ENCODE measurements around the gene ABLIM2. TPM values are rescaled to one million over a fixed set of nuclear protein-coding genes. Genes with fewer than 3 reads are reported as not detected.

The ABLIM2 gene
- total RNA-seq, 2 experiments from 2014 or later = 0.32 to 0.54 TPM

DNA sequence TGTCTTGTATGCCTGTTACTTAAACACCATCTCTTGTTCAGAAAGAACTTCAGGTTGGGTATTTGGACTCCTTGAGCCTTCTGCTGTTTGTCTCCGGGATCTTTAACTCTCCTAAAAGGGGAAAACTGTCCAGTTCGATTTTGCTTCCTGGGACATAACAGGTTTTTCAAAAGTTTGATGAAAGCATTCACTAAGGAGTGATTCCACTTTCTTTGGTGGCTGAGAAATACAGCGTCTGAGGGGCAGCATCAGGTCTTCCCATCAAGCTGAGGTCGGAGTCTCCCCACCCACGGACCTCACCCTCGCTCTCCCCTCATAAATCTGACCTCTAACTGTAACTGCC is 220.4 kb downstream of the ABLIM2 start:
- H3K9me3 Mint-ChIP-seq = no peaks in the 10 kb centered on the region
- DNase-seq = peak; percentile 42
- H3K4me1 Mint-ChIP-seq (ENCODE audit: low read depth) = peaks cover 41% of the 10 kb centered on the region
- H3K27ac Mint-ChIP-seq = peak overlapping the region; percentile 75
- TF ChIP-seq, protein P1, sequence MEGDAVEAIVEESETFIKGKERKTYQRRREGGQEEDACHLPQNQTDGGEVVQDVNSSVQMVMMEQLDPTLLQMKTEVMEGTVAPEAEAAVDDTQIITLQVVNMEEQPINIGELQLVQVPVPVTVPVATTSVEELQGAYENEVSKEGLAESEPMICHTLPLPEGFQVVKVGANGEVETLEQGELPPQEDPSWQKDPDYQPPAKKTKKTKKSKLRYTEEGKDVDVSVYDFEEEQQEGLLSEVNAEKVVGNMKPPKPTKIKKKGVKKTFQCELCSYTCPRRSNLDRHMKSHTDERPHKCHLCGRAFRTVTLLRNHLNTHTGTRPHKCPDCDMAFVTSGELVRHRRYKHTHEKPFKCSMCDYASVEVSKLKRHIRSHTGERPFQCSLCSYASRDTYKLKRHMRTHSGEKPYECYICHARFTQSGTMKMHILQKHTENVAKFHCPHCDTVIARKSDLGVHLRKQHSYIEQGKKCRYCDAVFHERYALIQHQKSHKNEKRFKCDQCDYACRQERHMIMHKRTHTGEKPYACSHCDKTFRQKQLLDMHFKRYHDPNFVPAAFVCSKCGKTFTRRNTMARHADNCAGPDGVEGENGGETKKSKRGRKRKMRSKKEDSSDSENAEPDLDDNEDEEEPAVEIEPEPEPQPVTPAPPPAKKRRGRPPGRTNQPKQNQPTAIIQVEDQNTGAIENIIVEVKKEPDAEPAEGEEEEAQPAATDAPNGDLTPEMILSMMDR (IDR thresholded peaks at IDR 0.05) = no peak
- CTCF ChIA-PET = interaction anchor here (0.7 to 4.0 kb wide), 14 partner anchors 8 to 178 kb away, joined by 3 to 22 read pairs (median 4); no protein-coding TSS in a partner anchor
- ATAC-seq = no peak
- intact Hi-C loops (cut with micrococcal nuclease) = no loop called here
- H3K27me3 Mint-ChIP-seq = peaks cover 8% of the 10 kb centered on the region
- POLR2A ChIA-PET = interaction anchor here (0.6 to 3.1 kb wide), 6 partner anchors 10 to 1264 kb away, joined by 3 to 12 read pairs (median 4); a partner anchor contains a TSS
- peaks cover 6% of the 10 kb centered on the region for H3K36me3 Mint-ChIP-seq (ENCODE audit: low read depth)
- peak overlapping the region; percentile 81 for H3K4me3 Mint-ChIP-seq

DNA sequence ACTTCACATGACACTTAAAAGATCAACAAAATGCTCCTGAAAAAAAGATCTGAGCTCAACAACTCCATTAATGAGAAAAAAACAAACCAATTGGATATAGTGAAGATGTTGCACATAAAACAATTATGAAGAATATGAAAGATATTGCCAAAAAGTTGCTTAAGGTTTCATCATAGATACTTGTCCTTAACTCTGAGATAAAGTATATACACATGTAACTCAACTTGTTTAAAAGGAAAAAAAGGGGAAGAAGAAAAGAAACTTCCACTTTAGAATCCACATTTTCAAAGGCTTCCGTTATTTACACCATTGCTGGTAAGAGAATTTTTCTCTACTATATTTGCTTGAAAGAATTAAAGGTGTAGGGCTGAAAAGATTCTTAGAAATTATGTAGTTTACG is 221.6 kb downstream of the ABLIM2 start:
- H3K4me3 Mint-ChIP-seq = peak overlapping the region; percentile 81

GRCh38 chr4:7933651-7934510 is 224.7 kb downstream of the ABLIM2 start:
- DNase-seq = no peak
- no peak for ATAC-seq
- H3K9me3 Mint-ChIP-seq = no peaks in the 10 kb centered on the region
- peaks cover 8% of the 10 kb centered on the region for H3K27me3 Mint-ChIP-seq
- peaks cover 42% of the 10 kb centered on the region for H3K4me1 Mint-ChIP-seq (ENCODE audit: low read depth)
- no peak overlapping the region for H3K4me3 Mint-ChIP-seq
- TF ChIP-seq, protein P1 (IDR thresholded peaks at IDR 0.05) = no peak
- no peak overlapping the region for H3K27ac Mint-ChIP-seq
- ChIA-PET POLR2A (no interaction called here), CTCF (interaction anchor here (1.4 kb wide), 1 partner anchor 90 kb away, joined by 4 read pairs; no protein-coding TSS in a partner anchor)
- H3K36me3 Mint-ChIP-seq (ENCODE audit: low read depth) = peaks cover 9% of the 10 kb centered on the region
- intact Hi-C loops (cut with micrococcal nuclease) = no loop called here

More for the DNA sequence above, 221.6 kb downstream of the ABLIM2 start:
- ATAC-seq (no peak), DNase-seq (no peak)
- peaks cover 9% of the 10 kb centered on the region for H3K36me3 Mint-ChIP-seq (ENCODE audit: low read depth)
- intact Hi-C loops (cut with micrococcal nuclease) = no loop called here
- CTCF ChIA-PET = interaction anchor here (1.3 to 4.0 kb wide), 7 partner anchors 9 to 132 kb away, joined by 3 to 22 read pairs (median 6); no protein-coding TSS in a partner anchor
- H3K27me3 Mint-ChIP-seq = peaks cover 8% of the 10 kb centered on the region
- POLR2A ChIA-PET = interaction anchor here (0.6 to 0.8 kb wide), 3 partner anchors 28 to 79 kb away, joined by 3 read pairs; no protein-coding TSS in a partner anchor
- TF ChIP-seq, protein P1 (IDR thresholded peaks at IDR 0.05) = no peak
- no peaks in the 10 kb centered on the region for H3K9me3 Mint-ChIP-seq
- no peak overlapping the region for H3K27ac Mint-ChIP-seq
- peaks cover 41% of the 10 kb centered on the region for H3K4me1 Mint-ChIP-seq (ENCODE audit: low read depth)

DNA sequence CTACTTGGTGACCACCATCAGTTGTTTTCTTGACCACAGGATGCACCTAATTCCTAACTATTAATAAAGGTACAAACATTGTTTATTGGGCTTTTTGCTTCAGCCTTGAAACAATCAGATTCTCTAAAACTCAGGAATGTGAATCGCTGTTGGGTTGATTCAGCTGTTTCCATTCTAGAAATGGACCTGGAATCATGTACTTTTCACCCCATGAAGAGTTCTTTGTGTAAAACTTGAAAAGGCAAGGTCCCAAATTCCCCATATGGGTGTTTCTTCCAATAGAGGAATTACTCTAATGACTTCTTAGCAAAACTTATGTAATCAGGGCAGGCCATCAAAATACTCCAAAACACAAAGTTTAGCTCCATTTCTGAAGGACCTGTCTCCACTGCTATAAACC is 226.3 kb downstream of the ABLIM2 start:
- intact Hi-C loops (cut with micrococcal nuclease) = no loop called here
- POLR2A ChIA-PET = no interaction called here
- Mint-ChIP-seq H3K36me3 (ENCODE audit: low read depth) (peaks cover 6% of the 10 kb centered on the region), H3K9me3 (no peaks in the 10 kb centered on the region), H3K4me1 (ENCODE audit: low read depth) (peaks cover 31% of the 10 kb centered on the region), H3K27me3 (peaks cover 4% of the 10 kb centered on the region), H3K27ac (no peak overlapping the region), H3K4me3 (no peak overlapping the region)
- TF ChIP-seq, protein P1 (IDR thresholded peaks at IDR 0.05) = no peak
- DNase-seq (no peak), ATAC-seq (no peak)
- CTCF ChIA-PET = interaction anchor here (0.7 to 1.8 kb wide), 4 partner anchors 40 to 88 kb away, joined by 3 to 5 read pairs (median 4); no protein-coding TSS in a partner anchor

All from activated CD8-positive, alpha-beta T cell treated with anti-CD3 and anti-CD28 coated beads for 36 hours (primary cell).